K562 (cell line): ENCODE results near the gene PPM1L. TPM values are rescaled to one million over a fixed set of nuclear protein-coding genes. Genes with fewer than 3 reads are reported as not detected.

Experiments
- IFI16 ChIP-seq: fragments of 250-450 bp; sonication (Bioruptor Pico); IDR thresholded peaks from 2 replicates; pipeline ENCODE4 v2.1.2; 2022; ENCODE audit warnings: mild to moderate bottlenecking, inconsistent platforms
- MTA1 ChIP-seq: fragments of 450-650 bp; IDR thresholded peaks from 2 replicates; pipeline ENCODE4 v1.6.1; 2017; ENCODE audit warnings: borderline replicate concordance
- POLR3A ChIP-seq: IDR thresholded peaks from 2 replicates; pipeline ENCODE4 v1.6.1; 2011; ENCODE audit warnings: borderline replicate concordance, mild to moderate bottlenecking, moderate library complexity; ENCODE audit not compliant: insufficient read length, insufficient read depth; ENCODE audit errors: extremely low read depth
- SP1 ChIP-seq: sonication (generic); formaldehyde crosslinking; IDR thresholded peaks from 2 replicates; pipeline ENCODE4 v1.8.1; 2022; ENCODE audit warnings: mild to moderate bottlenecking, missing genetic modification reagents
- ZNF324 ChIP-seq: fragments of 250-450 bp; sonication (Bioruptor Pico); IDR thresholded peaks from 2 replicates; pipeline ENCODE4 v1.4.0; 2020; ENCODE audit warnings: mild to moderate bottlenecking
- ZNF518B ChIP-seq: fragments of 250-450 bp; sonication (Bioruptor Pico); IDR thresholded peaks from 2 replicates; pipeline ENCODE4 v1.5.0; 2021; ENCODE audit warnings: mild to moderate bottlenecking, moderate library complexity
- ZNF785 ChIP-seq: fragments of 250-450 bp; sonication (Bioruptor Pico); IDR thresholded peaks from 2 replicates; pipeline ENCODE4 v1.4.0; 2020; ENCODE audit warnings: mild to moderate bottlenecking
- polyA plus RNA-seq, 8 experiments: library from polyadenylated mRNA; depleted of rRNA in 4 of 8; stranded (reverse) in 5 of 8; unstranded in 3 of 8; fragments of >200 nt; fragmentation: Nextera tagmentation in 2 of 8; fragmentation: Illumina TruSeq in 1 of 8; extraction: Ambion mirVana in 2 of 8; extraction: Trizol in 1 of 8; gene quantifications; 2 replicates each; pipeline versions ENCODE4 v1.2.1 to v1.2.3, GENCODE V29; 2011 to 2014; ENCODE audit warnings: inconsistent platforms in 1 of 8, missing spikeins in 1 of 8
- total RNA-seq, 7 experiments: library from RNA; depleted of rRNA in 6 of 7; stranded (reverse); fragments of >200 nt in 6 of 7; fragmentation: Illumina TruSeq in 2 of 7; extraction: Trizol in 2 of 7; gene quantifications; 2 replicates each; pipeline versions ENCODE4 v1.2.1 to v1.2.3, GENCODE V29; 2011 to 2021; ENCODE audit warnings: low replicate concordance in 1 of 7
- TF ChIP-seq, protein P1 (sequence below): fragments of 200-600 bp; sonication (generic); IDR thresholded peaks from one replicate; pipeline ENCODE4 v1.6.1; 2012; ENCODE audit warnings: mild to moderate bottlenecking, low read depth, low read length, inconsistent platforms
- TF ChIP-seq, protein P2 (sequence below): IDR thresholded peaks from 2 replicates; pipeline ENCODE4 v1.6.1; 2012; ENCODE audit warnings: low read depth, low read length, improper control_type of control experiment, borderline replicate concordance

Gene PPM1L
- total and polyA plus RNA-seq, 9 of the 15 experiments (the other 6 are each of a cell fraction or from before 2014, with no cell fraction given) = 0.01 to 0.41 (median 0.14) TPM

- TF ChIP-seq, protein P1, sequence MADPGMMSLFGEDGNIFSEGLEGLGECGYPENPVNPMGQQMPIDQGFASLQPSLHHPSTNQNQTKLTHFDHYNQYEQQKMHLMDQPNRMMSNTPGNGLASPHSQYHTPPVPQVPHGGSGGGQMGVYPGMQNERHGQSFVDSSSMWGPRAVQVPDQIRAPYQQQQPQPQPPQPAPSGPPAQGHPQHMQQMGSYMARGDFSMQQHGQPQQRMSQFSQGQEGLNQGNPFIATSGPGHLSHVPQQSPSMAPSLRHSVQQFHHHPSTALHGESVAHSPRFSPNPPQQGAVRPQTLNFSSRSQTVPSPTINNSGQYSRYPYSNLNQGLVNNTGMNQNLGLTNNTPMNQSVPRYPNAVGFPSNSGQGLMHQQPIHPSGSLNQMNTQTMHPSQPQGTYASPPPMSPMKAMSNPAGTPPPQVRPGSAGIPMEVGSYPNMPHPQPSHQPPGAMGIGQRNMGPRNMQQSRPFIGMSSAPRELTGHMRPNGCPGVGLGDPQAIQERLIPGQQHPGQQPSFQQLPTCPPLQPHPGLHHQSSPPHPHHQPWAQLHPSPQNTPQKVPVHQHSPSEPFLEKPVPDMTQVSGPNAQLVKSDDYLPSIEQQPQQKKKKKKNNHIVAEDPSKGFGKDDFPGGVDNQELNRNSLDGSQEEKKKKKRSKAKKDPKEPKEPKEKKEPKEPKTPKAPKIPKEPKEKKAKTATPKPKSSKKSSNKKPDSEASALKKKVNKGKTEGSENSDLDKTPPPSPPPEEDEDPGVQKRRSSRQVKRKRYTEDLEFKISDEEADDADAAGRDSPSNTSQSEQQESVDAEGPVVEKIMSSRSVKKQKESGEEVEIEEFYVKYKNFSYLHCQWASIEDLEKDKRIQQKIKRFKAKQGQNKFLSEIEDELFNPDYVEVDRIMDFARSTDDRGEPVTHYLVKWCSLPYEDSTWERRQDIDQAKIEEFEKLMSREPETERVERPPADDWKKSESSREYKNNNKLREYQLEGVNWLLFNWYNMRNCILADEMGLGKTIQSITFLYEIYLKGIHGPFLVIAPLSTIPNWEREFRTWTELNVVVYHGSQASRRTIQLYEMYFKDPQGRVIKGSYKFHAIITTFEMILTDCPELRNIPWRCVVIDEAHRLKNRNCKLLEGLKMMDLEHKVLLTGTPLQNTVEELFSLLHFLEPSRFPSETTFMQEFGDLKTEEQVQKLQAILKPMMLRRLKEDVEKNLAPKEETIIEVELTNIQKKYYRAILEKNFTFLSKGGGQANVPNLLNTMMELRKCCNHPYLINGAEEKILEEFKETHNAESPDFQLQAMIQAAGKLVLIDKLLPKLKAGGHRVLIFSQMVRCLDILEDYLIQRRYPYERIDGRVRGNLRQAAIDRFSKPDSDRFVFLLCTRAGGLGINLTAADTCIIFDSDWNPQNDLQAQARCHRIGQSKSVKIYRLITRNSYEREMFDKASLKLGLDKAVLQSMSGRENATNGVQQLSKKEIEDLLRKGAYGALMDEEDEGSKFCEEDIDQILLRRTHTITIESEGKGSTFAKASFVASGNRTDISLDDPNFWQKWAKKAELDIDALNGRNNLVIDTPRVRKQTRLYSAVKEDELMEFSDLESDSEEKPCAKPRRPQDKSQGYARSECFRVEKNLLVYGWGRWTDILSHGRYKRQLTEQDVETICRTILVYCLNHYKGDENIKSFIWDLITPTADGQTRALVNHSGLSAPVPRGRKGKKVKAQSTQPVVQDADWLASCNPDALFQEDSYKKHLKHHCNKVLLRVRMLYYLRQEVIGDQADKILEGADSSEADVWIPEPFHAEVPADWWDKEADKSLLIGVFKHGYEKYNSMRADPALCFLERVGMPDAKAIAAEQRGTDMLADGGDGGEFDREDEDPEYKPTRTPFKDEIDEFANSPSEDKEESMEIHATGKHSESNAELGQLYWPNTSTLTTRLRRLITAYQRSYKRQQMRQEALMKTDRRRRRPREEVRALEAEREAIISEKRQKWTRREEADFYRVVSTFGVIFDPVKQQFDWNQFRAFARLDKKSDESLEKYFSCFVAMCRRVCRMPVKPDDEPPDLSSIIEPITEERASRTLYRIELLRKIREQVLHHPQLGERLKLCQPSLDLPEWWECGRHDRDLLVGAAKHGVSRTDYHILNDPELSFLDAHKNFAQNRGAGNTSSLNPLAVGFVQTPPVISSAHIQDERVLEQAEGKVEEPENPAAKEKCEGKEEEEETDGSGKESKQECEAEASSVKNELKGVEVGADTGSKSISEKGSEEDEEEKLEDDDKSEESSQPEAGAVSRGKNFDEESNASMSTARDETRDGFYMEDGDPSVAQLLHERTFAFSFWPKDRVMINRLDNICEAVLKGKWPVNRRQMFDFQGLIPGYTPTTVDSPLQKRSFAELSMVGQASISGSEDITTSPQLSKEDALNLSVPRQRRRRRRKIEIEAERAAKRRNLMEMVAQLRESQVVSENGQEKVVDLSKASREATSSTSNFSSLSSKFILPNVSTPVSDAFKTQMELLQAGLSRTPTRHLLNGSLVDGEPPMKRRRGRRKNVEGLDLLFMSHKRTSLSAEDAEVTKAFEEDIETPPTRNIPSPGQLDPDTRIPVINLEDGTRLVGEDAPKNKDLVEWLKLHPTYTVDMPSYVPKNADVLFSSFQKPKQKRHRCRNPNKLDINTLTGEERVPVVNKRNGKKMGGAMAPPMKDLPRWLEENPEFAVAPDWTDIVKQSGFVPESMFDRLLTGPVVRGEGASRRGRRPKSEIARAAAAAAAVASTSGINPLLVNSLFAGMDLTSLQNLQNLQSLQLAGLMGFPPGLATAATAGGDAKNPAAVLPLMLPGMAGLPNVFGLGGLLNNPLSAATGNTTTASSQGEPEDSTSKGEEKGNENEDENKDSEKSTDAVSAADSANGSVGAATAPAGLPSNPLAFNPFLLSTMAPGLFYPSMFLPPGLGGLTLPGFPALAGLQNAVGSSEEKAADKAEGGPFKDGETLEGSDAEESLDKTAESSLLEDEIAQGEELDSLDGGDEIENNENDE = no peak
- TF ChIP-seq ZNF785 (CRISPR knock-in tag) = peak; percentile 72; the same call in 1 of the 2 replicates
- no peak for TF ChIP-seq IFI16 (CRISPR knock-in tag)
- no peak for TF ChIP-seq ZNF324 (CRISPR knock-in tag)
- TF ChIP-seq MTA1 = no peak
- TF ChIP-seq, protein P2, sequence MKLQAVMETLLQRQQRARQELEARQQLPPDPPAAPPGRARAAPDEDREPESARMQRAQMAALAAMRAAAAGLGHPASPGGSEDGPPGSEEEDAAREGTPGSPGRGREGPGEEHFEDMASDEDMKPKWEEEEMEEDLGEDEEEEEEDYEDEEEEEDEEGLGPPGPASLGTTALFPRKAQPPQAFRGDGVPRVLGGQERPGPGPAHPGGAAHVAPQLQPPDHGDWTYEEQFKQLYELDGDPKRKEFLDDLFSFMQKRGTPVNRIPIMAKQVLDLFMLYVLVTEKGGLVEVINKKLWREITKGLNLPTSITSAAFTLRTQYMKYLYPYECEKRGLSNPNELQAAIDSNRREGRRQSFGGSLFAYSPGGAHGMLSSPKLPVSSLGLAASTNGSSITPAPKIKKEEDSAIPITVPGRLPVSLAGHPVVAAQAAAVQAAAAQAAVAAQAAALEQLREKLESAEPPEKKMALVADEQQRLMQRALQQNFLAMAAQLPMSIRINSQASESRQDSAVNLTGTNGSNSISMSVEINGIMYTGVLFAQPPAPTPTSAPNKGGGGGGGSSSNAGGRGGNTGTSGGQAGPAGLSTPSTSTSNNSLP = no peak
- no peak for TF ChIP-seq SP1 (CRISPR knock-in tag)
- TF ChIP-seq POLR3A = no peak
- TF ChIP-seq ZNF518B = no peak
These were observed 165.1 kb downstream of the PPM1L start (continued) for GRCh38 chr3:160921020-160921635.
